AG04450 (cell line): ENCODE data around the gene KCNIP2. TPM values are rescaled to one million over a fixed set of nuclear protein-coding genes. Genes with fewer than 3 reads are reported as not detected.

Experiments used
- CTCF ChIA-PET: fragments of 300-600, 350-600 bp; formaldehyde crosslinking; extraction: SDS; loops from one replicate; lab custom pipeline; 2022; ENCODE audit warnings: antibody characterized with exemption, inconsistent platforms; lab: Charles Lee
- POLR2A ChIA-PET: fragments of 350-600 bp; formaldehyde crosslinking; extraction: SDS; loops from one replicate; lab custom pipeline; 2021; ENCODE audit warnings: antibody characterized with exemption, inconsistent platforms; lab: Yijun Ruan, JAX
- DNase-seq: peaks from one replicate; pipeline ENCODE4 v3.0.0-alpha.2; 2011; ENCODE audit warnings: low read depth, low spot score
- H3K27ac ChIP-seq: one replicate; pipeline ENCODE4 v1.5.1; 2012; ENCODE audit warnings: low read depth, low read length, control low read depth
- H3K27me3 ChIP-seq: one replicate; pipeline ENCODE4 v1.6.0; 2012; ENCODE audit warnings: low read length; ENCODE audit not compliant: control insufficient read depth, insufficient read depth
- H3K4me3 ChIP-seq: 2 replicates; pipeline ENCODE4 v1.5.1; 2011; ENCODE audit warnings: mild to moderate bottlenecking, low read depth, low read length, control low read depth
- H3K9me3 ChIP-seq: 2 replicates; pipeline ENCODE4 v1.5.1; 2012; ENCODE audit warnings: low read length; ENCODE audit not compliant: control insufficient read depth, insufficient read depth
- CTCF ChIP-seq: IDR thresholded peaks from 2 replicates; pipeline ENCODE4 v1.5.1; 2011; ENCODE audit warnings: low read depth, low read length, control low read depth, inconsistent platforms
- polyA plus RNA-seq: library from polyadenylated mRNA; depleted of rRNA; stranded (reverse); fragments of >200 nt; gene quantifications from 2 replicates; pipeline ENCODE4 v1.2.3, GENCODE V29; 2011

The KCNIP2 gene
- polyA plus RNA-seq, 1 experiment, result 0.40 TPM

- no peaks in the 10 kb centered on the region for H3K9me3 ChIP-seq
- H3K27me3 ChIP-seq, result no peaks in the 10 kb centered on the region
- no peak for DNase-seq
- H3K4me3 ChIP-seq, result no peak overlapping the region
- ChIA-PET CTCF (interaction anchor here (0.7 to 8.1 kb wide), 12 partner anchors 8 to 185 kb away, joined by 3 to 244 read pairs (median 15); no protein-coding TSS in a partner anchor), POLR2A (interaction anchor here (0.6 to 0.9 kb wide), 2 partner anchors 8 to 69 kb away, joined by 3 to 5 read pairs; partner anchors contain the start of gene OGA)
- TF ChIP-seq CTCF, result no peak
- no peak overlapping the region for H3K27ac ChIP-seq
These were observed 44.2 kb upstream of the KCNIP2 start for GRCh38 chr10:101887775-101888174.

GRCh38 chr10:101886521-101887312 is 43.1 kb upstream of the KCNIP2 start:
- POLR2A ChIA-PET, result interaction anchor here (0.6 kb wide), 2 partner anchors 28 to 915 kb away, joined by 3 to 6 read pairs; no protein-coding TSS in a partner anchor
- no peak for TF ChIP-seq CTCF

GRCh38 chr10:101881036-101881774 is 37.6 kb upstream of the KCNIP2 start:
- DNase-seq, result no peak
- ChIA-PET POLR2A (no interaction called here), CTCF (interaction anchor here (1.7 to 4.8 kb wide), 4 partner anchors 8 to 192 kb away, joined by 6 to 40 read pairs (median 24); no protein-coding TSS in a partner anchor)
- no peak for TF ChIP-seq CTCF
- Histone ChIP-seq H3K27ac (no peak overlapping the region), H3K9me3 (no peaks in the 10 kb centered on the region), H3K4me3 (no peak overlapping the region), H3K27me3 (no peaks in the 10 kb centered on the region)

More at GRCh38 chr10:101886521-101887312, 43.1 kb upstream of the KCNIP2 start:
- H3K27me3 ChIP-seq, result no peaks in the 10 kb centered on the region
- H3K4me3 ChIP-seq, result no peak overlapping the region
- CTCF ChIA-PET, result interaction anchor here (0.6 to 8.1 kb wide), 5 partner anchors 12 to 792 kb away, joined by 3 to 244 read pairs (median 19); no protein-coding TSS in a partner anchor
- H3K9me3 ChIP-seq, result no peaks in the 10 kb centered on the region
- no peak for DNase-seq
- no peak overlapping the region for H3K27ac ChIP-seq

- Histone ChIP-seq H3K27ac (peak overlapping the region; percentile 92), H3K27me3 (no peaks in the 10 kb centered on the region), H3K4me3 (no peak overlapping the region), H3K9me3 (no peaks in the 10 kb centered on the region)
- ChIA-PET POLR2A (interaction anchor here (1.1 to 1.2 kb wide), 2 partner anchors 39 to 40 kb away, joined by 3 to 7 read pairs; no protein-coding TSS in a partner anchor), CTCF (interaction anchor here (0.5 to 4.8 kb wide), 7 partner anchors 9 to 588 kb away, joined by 3 to 40 read pairs (median 6); no protein-coding TSS in a partner anchor)
- no peak for TF ChIP-seq CTCF
- DNase-seq, result no peak
These were observed 36.6 kb upstream of the KCNIP2 start for GRCh38 chr10:101880232-101880573.
